ENCODE results near the gene PIP4K2C.
"Not testable (repeated sequence)": the region's sequence is repeated elsewhere in the genome, so short reads cannot be mapped to it uniquely, and the experiment has no call there.

PIP4K2C gene

GRCh38 chr12:57616383-57617101 lies 25.6 kb downstream of the PIP4K2C start:
- H3K4me3 ChIP-seq (ENCODE audit: low read depth, low read length) = no peak overlapping the region
- TF ChIP-seq CTCF (IDR thresholded peaks at IDR 0.05; ENCODE audit: low read depth, low read length) = no peak

GRCh38 chr12:57617942-57618341 lies 26.9 kb downstream of the PIP4K2C start:
- TF ChIP-seq CTCF (IDR thresholded peaks at IDR 0.05; ENCODE audit: low read depth, low read length) = no peak
- no peak overlapping the region for H3K4me3 ChIP-seq (ENCODE audit: low read depth, low read length)

DNA sequence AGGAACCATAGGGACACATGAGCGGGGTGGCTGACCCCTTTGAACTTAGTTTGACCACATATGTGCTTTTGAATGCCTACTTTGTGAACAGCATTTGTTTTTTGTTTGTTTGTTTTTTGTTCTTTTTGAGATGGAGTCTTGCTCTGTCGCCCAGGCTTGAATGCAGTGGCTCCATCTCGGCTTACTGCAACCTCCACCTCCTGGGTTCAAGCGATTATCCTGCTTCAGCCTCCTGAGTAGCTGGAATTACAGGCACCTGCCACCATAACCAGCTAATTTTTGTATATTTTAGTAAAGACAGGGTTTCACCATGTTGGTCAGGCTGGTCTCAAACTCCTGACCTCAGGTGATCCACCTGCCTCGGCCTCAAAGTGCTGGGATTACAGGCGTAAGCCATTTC lies 27.4 kb downstream of the PIP4K2C start:
- not testable (repeated sequence) for H3K4me3 ChIP-seq (ENCODE audit: low read depth, low read length)

DNA sequence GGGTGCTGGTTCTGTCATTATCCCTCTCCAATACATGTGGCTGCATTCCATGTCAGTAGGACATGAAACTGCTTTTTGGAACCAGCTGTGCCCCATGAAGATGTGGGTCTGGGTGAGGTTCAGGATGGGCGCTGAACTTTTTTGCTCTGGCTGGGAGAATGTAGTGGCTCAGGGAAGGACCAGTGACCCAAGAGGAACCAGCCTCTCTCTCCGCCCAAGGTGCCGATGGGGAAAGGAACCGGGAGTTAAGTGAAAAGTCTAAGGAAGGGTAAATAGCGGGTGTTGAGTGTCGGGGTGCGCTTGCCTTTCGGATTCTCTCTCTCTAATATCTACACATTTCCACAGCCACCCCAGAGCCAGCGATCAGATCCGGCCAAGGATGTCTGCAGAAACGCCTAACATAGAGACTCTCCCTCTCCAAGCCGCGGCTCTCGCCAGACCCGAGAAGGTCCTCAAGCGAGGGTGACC lies 28.0 kb downstream of the PIP4K2C start:
- H3K4me3 ChIP-seq (ENCODE audit: low read depth, low read length) = no peak overlapping the region
- TF ChIP-seq CTCF (IDR thresholded peaks at IDR 0.05; ENCODE audit: low read depth, low read length) = no peak

DNA sequence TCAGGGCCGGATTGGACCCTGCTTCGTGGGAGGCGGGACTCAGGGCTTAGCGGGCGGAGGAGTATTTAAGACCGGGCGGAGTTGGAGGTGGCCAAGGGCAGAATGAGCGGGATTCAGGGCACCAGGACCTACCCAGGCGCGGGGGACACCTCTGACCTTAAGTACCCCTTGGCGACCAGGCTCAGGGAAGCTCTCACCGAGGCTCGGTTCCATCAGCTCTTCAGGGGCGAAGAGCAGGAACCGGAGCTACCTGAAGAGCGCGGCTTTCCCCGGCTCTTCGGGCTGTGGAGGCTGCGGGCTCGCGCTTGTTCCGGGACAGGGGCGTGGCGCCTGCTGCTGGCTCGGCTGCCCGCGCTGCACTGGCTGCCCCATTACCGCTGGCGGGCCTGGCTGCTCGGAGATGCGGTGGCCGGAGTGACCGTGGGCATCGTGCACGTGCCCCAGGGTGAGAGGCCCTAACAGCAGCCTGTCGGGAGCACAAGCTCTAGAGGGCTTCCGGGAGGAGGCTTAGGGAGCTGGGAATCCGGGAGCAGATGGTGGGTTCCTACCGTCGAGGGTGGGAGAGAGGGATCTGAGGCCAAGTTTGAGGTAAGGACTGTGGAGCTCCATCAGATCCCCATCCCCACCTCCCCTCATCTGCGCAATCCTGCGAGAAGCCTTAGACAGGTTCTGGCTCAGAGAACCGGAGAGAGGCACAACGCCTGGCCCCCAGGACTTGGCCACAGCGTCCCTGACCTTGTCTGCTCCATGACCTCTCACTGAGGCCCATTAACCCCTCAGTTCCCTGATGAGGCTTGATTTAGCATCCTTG lies 28.6 kb downstream of the PIP4K2C start:
- H3K4me3 ChIP-seq (ENCODE audit: low read depth, low read length) = no peak overlapping the region
- no peak for TF ChIP-seq CTCF (IDR thresholded peaks at IDR 0.05; ENCODE audit: low read depth, low read length)

DNA sequence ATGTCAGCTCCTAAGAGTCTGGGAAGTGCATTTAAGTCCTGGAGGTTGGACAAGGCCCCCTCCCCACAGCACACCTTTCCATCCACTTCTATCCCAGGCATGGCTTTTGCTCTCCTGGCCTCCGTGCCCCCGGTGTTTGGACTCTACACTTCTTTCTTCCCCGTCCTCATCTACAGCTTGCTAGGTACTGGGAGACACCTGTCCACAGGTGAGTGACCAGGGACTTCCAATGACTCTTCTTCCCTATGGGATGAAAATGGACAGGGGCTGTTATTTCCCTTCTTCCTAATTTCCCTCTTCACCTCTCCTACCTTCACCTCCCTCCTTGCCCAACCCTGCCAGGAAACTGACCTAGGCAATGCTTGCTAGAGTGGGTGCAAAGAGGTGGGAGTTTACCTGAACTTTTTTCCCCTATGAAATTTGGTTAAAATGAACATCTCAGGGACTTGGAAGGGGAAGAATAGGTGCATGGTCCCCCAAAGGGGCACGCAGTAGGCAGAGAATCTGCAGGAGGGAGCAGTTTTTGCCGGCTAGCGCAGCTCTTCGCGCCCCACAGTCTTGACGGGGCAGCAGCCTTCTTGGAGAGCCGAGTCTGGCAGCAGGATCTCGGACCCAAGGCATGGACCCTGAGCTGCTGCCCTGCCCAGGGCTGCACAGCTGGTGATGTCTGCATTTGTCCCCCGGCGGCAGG lies 29.4 kb downstream of the PIP4K2C start:
- no peak overlapping the region for H3K4me3 ChIP-seq (ENCODE audit: low read depth, low read length)
- TF ChIP-seq CTCF (IDR thresholded peaks at IDR 0.05; ENCODE audit: low read depth, low read length) = no peak

DNA sequence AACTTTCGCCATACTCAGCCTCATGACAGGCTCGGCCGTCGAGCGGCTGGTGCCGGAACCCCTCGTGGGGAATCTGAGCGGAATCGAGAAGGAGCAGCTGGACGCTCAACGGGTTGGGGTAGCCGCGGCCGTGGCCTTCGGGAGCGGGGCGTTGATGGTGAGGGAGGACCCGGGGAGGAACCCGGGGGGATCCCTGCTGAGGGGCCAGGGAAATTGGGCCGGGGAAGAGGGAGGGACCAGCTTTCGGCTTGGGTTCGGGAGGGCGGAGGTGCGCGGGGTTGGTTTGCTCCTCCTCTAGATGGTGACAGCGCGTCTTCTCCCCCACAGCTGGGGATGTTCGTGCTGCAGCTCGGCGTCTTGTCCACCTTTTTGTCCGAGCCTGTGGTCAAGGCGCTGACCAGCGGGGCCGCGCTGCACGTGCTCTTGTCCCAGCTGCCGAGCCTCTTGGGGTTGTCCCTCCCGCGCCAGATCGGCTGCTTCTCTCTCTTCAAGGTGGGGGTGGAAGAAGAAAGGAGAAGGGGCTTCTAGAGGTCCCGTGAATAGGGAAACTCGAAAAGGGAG lies 30.0 kb downstream of the PIP4K2C start:
- H3K4me3 ChIP-seq (ENCODE audit: low read depth, low read length) = peak overlapping the region; percentile 43
- TF ChIP-seq CTCF (IDR thresholded peaks at IDR 0.05; ENCODE audit: low read depth, low read length) = no peak
